Metanephros (tissue), 1 donor: Measurements from ENCODE around the gene SPEF1. TPM values are rescaled to one million over a fixed set of nuclear protein-coding genes. Genes with fewer than 3 reads are reported as not detected.

Source experiments
- total RNA-seq: library from RNA; depleted of rRNA; stranded (reverse); fragments of >200 nt; gene quantifications from one replicate; pipeline ENCODE4 v1.2.3, GENCODE V29; 2014

Gene SPEF1
- total RNA-seq, result 1.9 TPM

DNA sequence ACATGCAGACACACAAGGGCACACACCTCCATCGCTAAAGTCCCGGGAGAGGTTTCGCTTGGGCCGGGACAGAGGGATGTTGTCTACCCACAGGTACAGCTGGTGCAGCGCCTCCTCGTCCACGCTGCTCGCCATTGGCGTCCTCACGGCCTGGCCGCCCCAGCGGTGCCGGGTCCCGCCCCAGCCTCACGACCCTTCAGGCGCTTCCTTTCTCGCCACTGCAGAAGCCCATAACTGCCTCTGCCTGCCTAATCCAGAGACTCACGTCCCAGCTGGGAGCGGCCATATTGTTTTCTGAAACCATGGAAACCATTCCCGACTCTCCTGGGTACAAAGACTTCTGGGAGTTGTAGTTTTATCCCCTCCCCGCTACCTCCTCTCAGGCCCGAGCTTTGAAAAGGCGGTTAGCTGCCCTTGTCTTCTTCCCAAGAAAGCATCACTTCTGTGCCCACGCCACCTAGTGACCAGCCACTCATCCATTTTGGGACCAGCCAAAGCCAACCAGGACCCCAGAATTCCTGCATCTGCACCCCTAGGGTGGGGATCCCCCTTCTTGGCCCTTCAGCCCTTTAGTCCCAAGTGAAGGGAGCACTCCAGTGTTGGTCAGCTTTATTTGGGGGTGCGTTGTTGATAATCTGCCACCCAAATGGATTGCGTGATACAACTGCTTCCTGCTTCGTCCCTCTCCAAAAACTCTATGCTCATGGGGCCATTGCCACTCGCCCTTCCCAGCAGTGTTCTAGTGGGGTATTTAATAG lies at the start of gene SPEF1:
Gene SPEF1 (minus strand): TSS at position 296 of the 758 bp plus-strand sequence. CDS start 161 bp downstream, at position 135.

DNA sequence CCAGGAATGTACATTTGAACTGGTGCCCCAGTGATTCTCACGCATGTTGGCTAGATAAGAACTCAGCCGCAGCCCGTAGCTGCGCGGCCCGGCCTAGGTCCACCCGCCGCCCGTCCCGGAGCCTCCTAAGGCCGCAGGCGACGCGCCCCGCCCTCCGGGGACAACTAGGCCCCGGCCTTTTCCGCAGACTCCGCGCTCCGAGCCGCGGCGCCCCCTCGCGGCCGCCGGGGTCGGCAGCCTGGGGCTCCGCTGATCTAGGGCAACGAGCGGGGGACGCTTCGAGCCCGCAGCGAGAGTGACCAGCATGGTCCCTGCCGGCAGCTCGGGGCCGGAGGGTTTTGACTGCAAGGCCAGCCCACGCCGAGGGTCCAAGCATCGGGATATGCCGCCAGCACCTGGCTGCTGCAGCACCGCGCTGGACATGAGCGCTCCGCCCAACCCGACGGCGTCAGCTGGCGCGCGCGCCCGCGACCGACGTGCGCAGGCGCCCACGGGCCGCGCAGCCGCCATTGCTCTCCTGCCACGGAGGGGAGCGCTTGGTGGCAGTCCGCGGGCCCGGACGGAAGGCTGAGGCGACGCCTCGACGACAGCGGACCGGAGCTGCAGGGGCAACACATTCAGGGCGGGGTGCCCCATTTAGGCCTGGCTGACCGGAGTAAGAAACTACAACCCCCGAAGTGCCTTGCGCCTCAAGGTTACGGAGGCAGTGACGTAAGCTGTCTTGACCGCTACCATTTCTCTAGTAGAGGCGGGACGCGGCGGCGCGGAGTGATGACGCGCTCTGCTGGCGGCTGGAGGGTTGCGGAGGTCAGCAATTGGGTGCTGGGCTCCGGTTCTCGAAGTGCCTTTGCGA lies 39.0 kb upstream of the SPEF1 start, which contains the start of gene AP5S1:
Gene AP5S1 (plus strand): TSS at position 500 of the 853 bp plus-strand sequence. CDS start 1,571 bp downstream, outside the sequence.

DNA sequence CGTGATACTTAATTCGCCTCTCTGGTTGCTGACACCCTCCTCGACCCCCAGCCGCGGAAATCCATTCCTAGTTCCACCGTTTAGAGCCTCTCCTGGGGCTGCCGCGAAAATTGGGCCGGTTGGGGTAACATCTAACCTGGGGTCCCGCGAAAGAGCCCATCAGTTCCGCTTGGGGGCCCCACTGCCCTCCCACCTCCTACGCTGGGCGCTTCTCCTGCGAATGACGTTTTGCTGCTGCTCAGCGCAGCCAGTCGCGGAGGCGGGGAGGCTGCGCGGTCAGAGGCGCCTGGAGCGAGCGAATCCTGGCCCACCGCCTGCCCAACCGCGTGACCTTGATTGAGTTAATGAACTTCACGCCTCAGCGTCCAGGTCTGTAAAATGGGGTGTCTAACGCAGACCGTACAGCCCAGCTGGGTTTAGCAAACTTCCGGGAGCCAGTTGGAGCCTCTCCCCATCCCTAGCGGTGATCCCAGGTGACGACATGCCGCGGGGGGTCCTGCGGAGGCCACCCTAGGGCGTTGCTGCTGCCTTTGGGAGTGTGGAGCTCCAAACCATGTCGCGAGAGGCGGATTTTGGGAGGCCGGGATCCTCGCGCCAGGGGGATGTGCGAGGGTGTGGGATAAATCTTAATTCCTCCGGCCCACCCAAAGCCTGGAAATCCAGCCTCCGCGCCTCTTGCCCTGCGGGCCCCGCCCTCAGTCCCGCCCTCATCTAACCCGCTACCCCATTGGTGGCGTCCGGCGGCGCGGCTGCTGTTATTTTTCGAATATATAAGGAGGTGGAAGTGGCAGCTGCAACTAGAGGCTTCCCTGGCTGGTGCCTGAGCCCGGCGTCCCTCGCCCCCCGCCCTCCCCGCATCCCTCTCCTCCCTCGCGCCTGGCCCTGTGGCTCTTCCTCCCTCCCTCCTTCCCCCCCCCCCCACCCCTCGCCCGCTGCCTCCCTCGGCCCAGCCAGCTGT lies 14.5 kb upstream of the SPEF1 start, which contains the start of gene CDC25B:
Gene CDC25B (plus strand): TSS at position 800 of the 958 bp plus-strand sequence. CDS start 222 bp downstream, outside the sequence.

GRCh38 chr20:3786665-3787323 lies 5.5 kb upstream of the SPEF1 start, which contains the start of gene CENPB:
CENPB (minus strand) TSS chr20:3786740; CDS start chr20:3786483, 257 bp downstream.

GRCh38 chr20:3767427-3768341 lies 13.6 kb downstream of the SPEF1 start, which contains the start of gene ADISSP:
ADISSP (minus strand) TSS chr20:3767753; CDS start chr20:3760100, 7,653 bp downstream.

GRCh38 chr20:3732327-3733118 lies 48.7 kb downstream of the SPEF1 start, which contains the start of gene HSPA12B:
HSPA12B (plus strand) TSS chr20:3732685; CDS start chr20:3738675, 5,990 bp downstream.

Other genes starting within 250 kb of the SPEF1 start
- gene GFRA4, start 118.0 kb downstream of the SPEF1 start, total RNA-seq, result not detected
- 24.6 TPM for gene ADAM33, start 99.4 kb downstream of the SPEF1 start, total RNA-seq
- 4.4 TPM for gene SIGLEC1, start 68.8 kb downstream of the SPEF1 start, total RNA-seq
- 25.5 TPM for gene HSPA12B, start 48.8 kb downstream of the SPEF1 start, total RNA-seq
- gene ADISSP, start 13.7 kb downstream of the SPEF1 start, total RNA-seq, result 23.7 TPM
- gene CENPB, start 5.3 kb upstream of the SPEF1 start, total RNA-seq, result 50.0 TPM
- gene CDC25B, start 14.9 kb upstream of the SPEF1 start, total RNA-seq, result 27.9 TPM
- 19.1 TPM for gene AP5S1, start 39.1 kb upstream of the SPEF1 start, total RNA-seq
- 26.6 TPM for gene MAVS, start 65.4 kb upstream of the SPEF1 start, total RNA-seq
- 42.0 TPM for gene PANK2, start 107.9 kb upstream of the SPEF1 start, total RNA-seq
- gene RNF24, start 234.1 kb upstream of the SPEF1 start, total RNA-seq, result 14.0 TPM